ENCODE measurements around the gene CCDC188.
A peak's percentile ranks its signal among the peaks of the same experiment; 100 is the strongest.

Gene CCDC188

DNA sequence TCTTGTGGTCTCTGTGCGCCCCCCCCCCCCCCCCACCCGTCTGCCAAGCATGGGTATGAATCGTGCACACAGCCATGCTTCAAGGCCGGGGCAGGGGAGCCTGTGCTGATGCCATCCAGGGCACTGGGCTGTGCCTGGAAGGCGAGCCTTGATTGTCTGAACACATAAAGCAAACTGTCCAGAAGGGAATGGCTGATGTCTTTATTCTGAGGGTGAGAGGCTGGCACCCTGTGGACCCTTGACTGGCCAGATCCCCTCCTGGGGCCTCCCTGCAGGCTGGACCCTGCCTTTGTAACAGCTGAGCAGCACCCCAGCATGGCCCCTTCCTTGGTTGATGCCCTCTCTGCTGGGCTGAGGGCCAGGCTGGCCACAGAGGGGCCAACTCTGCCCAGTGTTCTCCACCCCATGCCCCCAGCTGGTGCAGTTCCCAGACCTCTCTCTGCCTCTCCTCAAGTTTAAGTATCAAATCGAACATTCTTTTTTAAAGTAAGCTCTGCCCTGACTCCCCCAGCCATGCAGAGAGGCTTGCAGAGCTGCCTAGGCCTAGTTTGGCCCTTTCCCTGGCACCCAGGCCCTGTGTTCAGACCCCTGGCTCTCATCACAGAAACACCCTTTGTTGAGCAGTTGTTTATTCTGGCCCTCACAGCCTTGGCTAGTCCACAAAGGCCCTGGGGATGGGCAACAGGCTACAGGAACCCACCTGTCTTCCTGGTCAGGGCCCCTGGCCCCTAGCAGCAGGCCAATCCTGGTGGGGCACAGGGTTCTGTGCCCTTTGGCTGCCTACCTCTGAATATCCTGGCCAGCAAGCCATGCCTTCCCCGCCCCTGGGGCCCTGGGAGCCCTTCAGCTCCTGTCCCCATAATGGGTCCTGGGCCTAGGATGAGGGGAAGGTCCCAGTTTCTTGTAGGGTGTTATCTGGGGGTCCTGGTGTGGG lies 38.9 kb downstream of the CCDC188 start:
- no peak for DNase-seq (ENCODE audit: low read depth)
- TF ChIP-seq, protein P1, sequence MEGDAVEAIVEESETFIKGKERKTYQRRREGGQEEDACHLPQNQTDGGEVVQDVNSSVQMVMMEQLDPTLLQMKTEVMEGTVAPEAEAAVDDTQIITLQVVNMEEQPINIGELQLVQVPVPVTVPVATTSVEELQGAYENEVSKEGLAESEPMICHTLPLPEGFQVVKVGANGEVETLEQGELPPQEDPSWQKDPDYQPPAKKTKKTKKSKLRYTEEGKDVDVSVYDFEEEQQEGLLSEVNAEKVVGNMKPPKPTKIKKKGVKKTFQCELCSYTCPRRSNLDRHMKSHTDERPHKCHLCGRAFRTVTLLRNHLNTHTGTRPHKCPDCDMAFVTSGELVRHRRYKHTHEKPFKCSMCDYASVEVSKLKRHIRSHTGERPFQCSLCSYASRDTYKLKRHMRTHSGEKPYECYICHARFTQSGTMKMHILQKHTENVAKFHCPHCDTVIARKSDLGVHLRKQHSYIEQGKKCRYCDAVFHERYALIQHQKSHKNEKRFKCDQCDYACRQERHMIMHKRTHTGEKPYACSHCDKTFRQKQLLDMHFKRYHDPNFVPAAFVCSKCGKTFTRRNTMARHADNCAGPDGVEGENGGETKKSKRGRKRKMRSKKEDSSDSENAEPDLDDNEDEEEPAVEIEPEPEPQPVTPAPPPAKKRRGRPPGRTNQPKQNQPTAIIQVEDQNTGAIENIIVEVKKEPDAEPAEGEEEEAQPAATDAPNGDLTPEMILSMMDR (IDR thresholded peaks at IDR 0.05; ENCODE audit: low read depth, low read length, missing control alignments), result no peak
- no peak overlapping the region for H3K4me3 ChIP-seq (ENCODE audit: low read depth, low read length)

DNA sequence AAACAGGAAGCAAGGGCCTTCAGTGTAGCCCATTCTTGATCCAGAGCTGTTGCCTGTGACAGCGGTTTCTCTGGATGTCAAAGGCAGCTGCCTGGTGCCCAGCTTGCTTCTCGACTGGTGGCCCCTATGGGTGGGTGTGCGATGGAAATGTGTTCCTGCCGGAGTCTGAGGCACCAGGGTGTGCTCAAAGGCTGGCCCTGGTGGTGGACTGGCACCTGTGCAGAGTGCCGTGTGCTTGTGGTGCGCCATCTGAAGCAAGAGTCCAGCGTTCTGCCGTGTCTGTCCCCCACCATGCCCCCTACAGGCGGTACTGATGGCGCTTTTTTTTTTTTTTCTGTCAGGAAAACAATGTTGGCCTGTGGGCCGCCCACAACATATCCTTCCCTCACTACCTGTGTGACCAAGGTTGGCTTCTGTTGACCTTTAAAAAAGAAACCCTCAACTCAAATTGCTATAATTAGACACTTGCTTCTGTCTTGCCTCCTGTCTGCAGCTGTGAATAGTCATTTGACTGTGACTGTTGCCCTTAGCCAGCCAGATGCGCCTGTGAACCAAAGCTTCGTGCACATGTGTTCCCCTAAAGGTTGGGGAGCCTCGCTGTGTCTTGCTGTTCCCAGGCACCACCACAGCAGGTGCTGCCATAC lies 39.7 kb downstream of the CCDC188 start:
- H3K4me3 ChIP-seq (ENCODE audit: low read depth, low read length), result no peak overlapping the region
- TF ChIP-seq, protein P1 (IDR thresholded peaks at IDR 0.05; ENCODE audit: low read depth, low read length, missing control alignments), result peak; percentile 58
- DNase-seq (ENCODE audit: low read depth), result no peak

DNA sequence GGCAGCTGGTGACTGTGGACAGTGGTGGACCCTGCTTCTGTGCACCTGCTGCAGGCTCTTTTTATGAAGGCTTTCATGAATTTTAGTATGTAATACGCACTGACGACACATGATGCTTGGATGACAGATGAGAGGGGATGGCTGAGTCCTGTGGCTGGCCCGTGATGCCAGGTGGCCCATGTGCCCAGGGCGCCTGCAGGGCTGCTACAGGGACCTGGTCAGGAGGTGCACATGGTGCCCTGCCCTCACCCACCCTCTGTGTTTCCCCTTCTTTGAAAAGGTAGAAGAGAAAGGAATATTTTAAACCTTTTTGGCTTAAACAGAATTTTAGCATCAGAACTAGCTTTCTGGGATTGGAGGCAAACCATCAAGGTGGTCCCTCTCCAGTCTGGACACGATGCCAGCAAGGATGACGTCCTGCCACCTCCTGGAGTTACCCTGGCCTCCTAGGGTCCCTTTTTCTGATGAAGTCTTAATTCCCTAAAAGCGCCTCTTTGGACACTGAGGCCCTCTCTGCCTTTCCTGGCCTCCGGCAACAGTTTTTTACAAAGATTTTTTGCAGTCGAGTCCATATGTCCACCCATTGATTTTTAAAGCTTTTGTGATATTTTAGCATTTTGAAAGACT lies 40.4 kb downstream of the CCDC188 start:
- H3K4me3 ChIP-seq (ENCODE audit: low read depth, low read length), result no peak overlapping the region
- no peak for DNase-seq (ENCODE audit: low read depth)
- TF ChIP-seq, protein P1 (IDR thresholded peaks at IDR 0.05; ENCODE audit: low read depth, low read length, missing control alignments), result no peak

DNA sequence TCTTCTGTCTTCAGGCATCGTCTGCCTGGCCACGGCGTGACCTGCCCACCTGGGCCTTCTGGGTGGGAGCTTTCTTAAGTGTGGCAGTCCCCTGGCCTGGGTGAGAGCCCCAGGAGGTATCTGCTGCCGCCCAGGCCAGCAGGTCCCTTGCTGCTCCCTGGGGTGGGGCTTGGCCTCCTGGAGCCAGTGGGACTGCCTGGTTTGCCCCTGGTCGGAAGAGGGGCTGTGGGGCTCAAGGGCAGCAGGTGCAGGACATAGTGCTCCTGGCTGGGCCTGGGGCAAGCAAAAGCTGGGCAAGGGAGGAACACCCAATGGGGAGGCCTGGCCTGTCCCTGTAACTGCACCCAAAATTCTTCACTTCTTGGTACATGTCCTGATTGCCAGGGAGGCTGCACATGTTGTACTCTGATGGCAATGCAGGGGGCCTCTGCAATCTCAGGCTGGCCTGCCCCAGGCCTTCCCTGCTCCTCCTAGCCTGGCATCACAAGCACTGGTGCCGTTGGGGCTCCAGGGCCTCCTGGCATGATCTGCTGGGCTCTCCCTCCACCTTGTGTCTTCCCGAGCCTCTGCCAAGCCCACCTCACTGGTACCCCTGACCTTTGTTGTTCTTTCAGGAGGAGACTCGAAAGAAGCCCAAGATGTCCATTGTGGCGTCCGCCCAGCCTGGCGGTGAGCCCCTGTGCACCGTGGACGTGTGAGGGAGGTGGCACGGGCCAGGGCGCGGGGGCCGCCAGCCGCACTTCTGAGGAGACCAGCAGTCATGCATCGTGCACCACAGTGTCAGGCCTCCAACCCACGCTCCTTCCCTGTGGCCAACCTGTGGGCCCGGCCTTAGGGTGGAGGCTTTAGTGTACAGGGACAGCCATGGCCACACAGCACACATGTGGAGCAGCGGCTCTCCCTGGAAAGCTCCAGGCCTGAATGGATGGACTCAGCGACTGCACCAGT lies 41.2 kb downstream of the CCDC188 start:
- no peak for DNase-seq (ENCODE audit: low read depth)
- TF ChIP-seq, protein P1 (IDR thresholded peaks at IDR 0.05; ENCODE audit: low read depth, low read length, missing control alignments), result no peak
- H3K4me3 ChIP-seq (ENCODE audit: low read depth, low read length), result no peak overlapping the region

DNA sequence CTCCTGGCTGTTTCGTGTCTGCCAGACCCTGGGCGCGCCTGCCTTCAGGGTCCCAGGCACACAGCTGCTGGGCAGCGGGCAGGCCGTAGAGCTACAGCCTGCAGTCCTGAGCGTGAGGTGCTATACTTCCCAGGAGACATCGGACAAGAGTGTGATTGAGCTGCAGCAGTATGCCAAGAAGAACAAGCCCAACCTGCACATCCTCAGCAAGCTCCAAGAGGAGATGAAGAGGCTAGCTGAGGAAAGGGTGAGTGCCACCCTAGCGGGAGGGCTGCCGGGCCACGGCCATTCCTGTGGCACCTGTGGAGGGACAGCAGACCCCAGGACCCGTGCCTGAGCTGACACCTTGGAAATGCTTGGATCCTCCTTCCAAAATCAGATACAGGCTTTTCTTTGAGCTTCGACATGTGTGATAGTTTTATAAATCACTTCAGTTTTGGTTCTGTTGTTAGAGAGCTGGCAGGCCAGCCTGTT lies 42.1 kb downstream of the CCDC188 start:
- TF ChIP-seq, protein P1 (IDR thresholded peaks at IDR 0.05; ENCODE audit: low read depth, low read length, missing control alignments), result no peak
- no peak for DNase-seq (ENCODE audit: low read depth)
- no peak overlapping the region for H3K4me3 ChIP-seq (ENCODE audit: low read depth, low read length)
